Measurements from ENCODE around the gene RGS8. TPM values are rescaled to one million over a fixed set of nuclear protein-coding genes. Genes with fewer than 3 reads are reported as not detected.

RGS8 gene
- total and polyA plus RNA-seq, 2 of the 4 experiments (the other 2 are of a cell fraction) = not detected

DNA sequence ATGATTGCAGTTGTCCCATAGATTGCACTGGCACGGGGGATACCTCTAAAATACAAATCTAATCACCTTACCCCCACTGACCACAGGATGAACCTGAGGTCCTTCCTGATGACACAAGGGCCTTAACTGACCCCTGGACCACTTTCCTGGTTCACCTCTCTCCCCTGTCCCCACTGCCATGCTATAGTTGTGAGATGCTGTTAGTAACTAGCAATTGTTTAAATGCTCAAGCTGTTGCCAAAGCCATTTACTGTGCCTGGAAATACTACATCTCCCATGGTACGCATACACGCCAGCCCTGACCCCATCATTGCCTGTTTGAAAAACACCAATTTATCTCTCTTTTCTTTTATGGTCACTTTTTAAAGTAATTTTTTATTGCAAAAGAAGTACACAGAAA is 29.1 kb upstream of the RGS8 start:
- no TSS peak for BruUV-seq (replicated peaks)
- dilution Hi-C loops (cut with HindIII; ENCODE audit: low sequenced_read_pairs, unreplicated experiment) = no loop called here

More for the DNA sequence above, 29.1 kb upstream of the RGS8 start:
- ChIA-PET CTCF (interaction anchor here (0.6 kb wide), 1 partner anchor 596 kb away, joined by 3 read pairs; no protein-coding TSS in a partner anchor), POLR2A (ENCODE audit: unreplicated experiment) (no interaction called here)
- intact Hi-C loops (cut with micrococcal nuclease) = no loop called here
- no peak overlapping the region for H2AK5ac ChIP-seq (ENCODE audit: low read depth, low read length)
- H4K91ac ChIP-seq (ENCODE audit: insufficient read depth, low read depth, low read length) = no peak overlapping the region
- no peak overlapping the region for H2BK20ac ChIP-seq (ENCODE audit: low read depth, low read length)
- no peak overlapping the region for H3K18ac ChIP-seq (ENCODE audit: low read depth, low read length)
- H4K5ac ChIP-seq (ENCODE audit: low read depth, low read length) = no peak overlapping the region
- H3K9me1 ChIP-seq (ENCODE audit: insufficient read depth, low read length) = no peaks in the 10 kb centered on the region
- ATAC-seq (ENCODE audit: low read depth) (no peak), DNase-seq (no peak)
- peaks cover 2% of the 10 kb centered on the region for H3K27me3 ChIP-seq (ENCODE audit: control insufficient read depth, insufficient read depth, low read length)
- no peak overlapping the region for H2BK5ac ChIP-seq (ENCODE audit: low read depth, low read length, poor library complexity, severe bottlenecking)
- WGBS, 2 experiments (ENCODE audit: extremely low coverage in 2 of 2, insufficient read length in 1 of 2) = no CpG with 5 or more reads among the region's 3 CpGs
- H3K79me1 ChIP-seq (ENCODE audit: low read depth in 1 of 2, low read length in 2 of 2) = no peaks in the 10 kb centered on the region
- H3K4me2 ChIP-seq (ENCODE audit: low read depth, low read length) = no peak overlapping the region
- H3K14ac ChIP-seq (replicated peaks; ENCODE audit: low read depth, low read length) = no peak overlapping the region
- no peak overlapping the region for H3K27ac ChIP-seq (ENCODE audit: insufficient read depth, low read length)
- in situ Hi-C loops (cut with MboI; ENCODE audit: low sequenced_read_pairs) = no loop called here
- H3K9ac ChIP-seq (ENCODE audit: low read depth, low read length) = no peak overlapping the region
- H3K56ac ChIP-seq (ENCODE audit: extremely low read depth, insufficient read depth, low read length) = no peak overlapping the region
- no peak overlapping the region for H3K4me3 ChIP-seq (ENCODE audit: insufficient read depth, low read depth, low read length)
- peak overlapping the region; percentile 8 for H2AFZ ChIP-seq (replicated peaks; ENCODE audit: low read length, poor library complexity)
- H3K23ac ChIP-seq (ENCODE audit: low read depth, low read length) = no peak overlapping the region
- no peak overlapping the region for H2BK120ac ChIP-seq (ENCODE audit: low read depth, low read length)
- no peaks in the 10 kb centered on the region for H3K36me3 ChIP-seq (ENCODE audit: control insufficient read depth, insufficient read depth, low read length)
- no peak overlapping the region for H2BK15ac ChIP-seq (ENCODE audit: low read depth, low read length)
- no peaks in the 10 kb centered on the region for H4K20me1 ChIP-seq (ENCODE audit: insufficient read depth, low read length)
- no peaks in the 10 kb centered on the region for H3K9me3 ChIP-seq (ENCODE audit: control insufficient read depth, insufficient read depth, low read length)
- no peak overlapping the region for H4K8ac ChIP-seq (ENCODE audit: low read depth in 2 of 2, low read length in 2 of 2)
- H3K4me1 ChIP-seq (ENCODE audit: control insufficient read depth, insufficient read depth, low read length) = no peaks in the 10 kb centered on the region
- no peak overlapping the region for H3K4ac ChIP-seq (ENCODE audit: low read depth, low read length)
- no peak overlapping the region for H2AK9ac ChIP-seq (replicated peaks; ENCODE audit: low read depth, low read length, poor library complexity)
- TF ChIP-seq RFX5 (IDR thresholded peaks at IDR 0.05; ENCODE audit: low read depth, low read length) = no peak
- TF ChIP-seq SMC3 (IDR thresholded peaks at IDR 0.05; ENCODE audit: low read depth, low read length) = no peak
- TF ChIP-seq NFE2L2 (IDR thresholded peaks at IDR 0.05; ENCODE audit: low read depth, low read length) = no peak
- no peak for TF ChIP-seq RCOR1 (IDR thresholded peaks at IDR 0.05; ENCODE audit: insufficient replicate concordance, low read length)
- no peak for TF ChIP-seq POLR2A (IDR thresholded peaks at IDR 0.05; ENCODE audit: low read depth, low read length)
- no peak for TF ChIP-seq BHLHE40 (IDR thresholded peaks at IDR 0.05; ENCODE audit: low read depth, low read length)
- TF ChIP-seq MXI1 (IDR thresholded peaks at IDR 0.05; ENCODE audit: borderline replicate concordance, low read depth, low read length) = no peak
- TF ChIP-seq CHD1 (IDR thresholded peaks at IDR 0.05; ENCODE audit: low read depth, low read length) = no peak
- no peak for TF ChIP-seq MAFK (IDR thresholded peaks at IDR 0.05; ENCODE audit: low read depth, low read length)
- TF ChIP-seq, protein P1, sequence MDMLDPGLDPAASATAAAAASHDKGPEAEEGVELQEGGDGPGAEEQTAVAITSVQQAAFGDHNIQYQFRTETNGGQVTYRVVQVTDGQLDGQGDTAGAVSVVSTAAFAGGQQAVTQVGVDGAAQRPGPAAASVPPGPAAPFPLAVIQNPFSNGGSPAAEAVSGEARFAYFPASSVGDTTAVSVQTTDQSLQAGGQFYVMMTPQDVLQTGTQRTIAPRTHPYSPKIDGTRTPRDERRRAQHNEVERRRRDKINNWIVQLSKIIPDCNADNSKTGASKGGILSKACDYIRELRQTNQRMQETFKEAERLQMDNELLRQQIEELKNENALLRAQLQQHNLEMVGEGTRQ (IDR thresholded peaks at IDR 0.05; ENCODE audit: low read depth, low read length) = no peak
- TF ChIP-seq, protein P2, sequence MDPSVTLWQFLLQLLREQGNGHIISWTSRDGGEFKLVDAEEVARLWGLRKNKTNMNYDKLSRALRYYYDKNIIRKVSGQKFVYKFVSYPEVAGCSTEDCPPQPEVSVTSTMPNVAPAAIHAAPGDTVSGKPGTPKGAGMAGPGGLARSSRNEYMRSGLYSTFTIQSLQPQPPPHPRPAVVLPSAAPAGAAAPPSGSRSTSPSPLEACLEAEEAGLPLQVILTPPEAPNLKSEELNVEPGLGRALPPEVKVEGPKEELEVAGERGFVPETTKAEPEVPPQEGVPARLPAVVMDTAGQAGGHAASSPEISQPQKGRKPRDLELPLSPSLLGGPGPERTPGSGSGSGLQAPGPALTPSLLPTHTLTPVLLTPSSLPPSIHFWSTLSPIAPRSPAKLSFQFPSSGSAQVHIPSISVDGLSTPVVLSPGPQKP (IDR thresholded peaks at IDR 0.05; ENCODE audit: borderline replicate concordance, low read depth, low read length) = no peak
- no peak for TF ChIP-seq CEBPB (IDR thresholded peaks at IDR 0.05; ENCODE audit: low read depth, low read length)
- TF ChIP-seq, protein P3, sequence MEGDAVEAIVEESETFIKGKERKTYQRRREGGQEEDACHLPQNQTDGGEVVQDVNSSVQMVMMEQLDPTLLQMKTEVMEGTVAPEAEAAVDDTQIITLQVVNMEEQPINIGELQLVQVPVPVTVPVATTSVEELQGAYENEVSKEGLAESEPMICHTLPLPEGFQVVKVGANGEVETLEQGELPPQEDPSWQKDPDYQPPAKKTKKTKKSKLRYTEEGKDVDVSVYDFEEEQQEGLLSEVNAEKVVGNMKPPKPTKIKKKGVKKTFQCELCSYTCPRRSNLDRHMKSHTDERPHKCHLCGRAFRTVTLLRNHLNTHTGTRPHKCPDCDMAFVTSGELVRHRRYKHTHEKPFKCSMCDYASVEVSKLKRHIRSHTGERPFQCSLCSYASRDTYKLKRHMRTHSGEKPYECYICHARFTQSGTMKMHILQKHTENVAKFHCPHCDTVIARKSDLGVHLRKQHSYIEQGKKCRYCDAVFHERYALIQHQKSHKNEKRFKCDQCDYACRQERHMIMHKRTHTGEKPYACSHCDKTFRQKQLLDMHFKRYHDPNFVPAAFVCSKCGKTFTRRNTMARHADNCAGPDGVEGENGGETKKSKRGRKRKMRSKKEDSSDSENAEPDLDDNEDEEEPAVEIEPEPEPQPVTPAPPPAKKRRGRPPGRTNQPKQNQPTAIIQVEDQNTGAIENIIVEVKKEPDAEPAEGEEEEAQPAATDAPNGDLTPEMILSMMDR (conservative IDR thresholded peaks at IDR 0.05; ENCODE audit: low read depth, low read length) = no peak
- no peak for TF ChIP-seq MAZ (IDR thresholded peaks at IDR 0.05; ENCODE audit: borderline replicate concordance, low read depth, low read length)
- TF ChIP-seq RAD21 (IDR thresholded peaks at IDR 0.05; ENCODE audit: low read length) = no peak
- TF ChIP-seq FOS (IDR thresholded peaks at IDR 0.05; ENCODE audit: low read depth, low read length) = no peak

Measured in IMR-90 (cell line).